Measurements from ENCODE around the gene PTPRN2. TPM values are rescaled to one million over a fixed set of nuclear protein-coding genes. Genes with fewer than 3 reads are reported as not detected.

Gene PTPRN2
- total and polyA plus RNA-seq, 2 donors (not counting 3 experiments of a cell fraction or from before 2014, with no cell fraction given), result 0.62 to 0.88 TPM

- ChIA-PET CTCF (no interaction called here), POLR2A (no interaction called here)
- Histone ChIP-seq H3K27ac (ENCODE audit: insufficient read depth, low read depth, low read length) (no peak overlapping the region), H2AFZ (ENCODE audit: low read depth, low read length) (no peak overlapping the region), H3K4me2 (ENCODE audit: insufficient read depth, low read length) (no peak overlapping the region), H3K9me3 (replicated peaks; ENCODE audit: control insufficient read depth, insufficient read depth, low read length) (peaks cover 1% of the 10 kb centered on the region), H3K27me3 (ENCODE audit: control insufficient read depth in 2 of 2, insufficient read depth in 2 of 2, low read length in 2 of 2) (no peaks in the 10 kb centered on the region), H3K9ac (replicated peaks; ENCODE audit: extremely low read depth, insufficient read depth, low read length) (no peak overlapping the region), H4K20me1 (replicated peaks; ENCODE audit: control insufficient read depth, extremely low read depth, insufficient read depth, low read length) (no peaks in the 10 kb centered on the region), H3K4me1 (ENCODE audit: control insufficient read depth, extremely low read depth, insufficient read depth, low read length) (no peaks in the 10 kb centered on the region), H3K79me2 (ENCODE audit: control insufficient read depth, insufficient read depth, low read length) (no peaks in the 10 kb centered on the region), H3K36me3 (ENCODE audit: control insufficient read depth in 2 of 2, extremely low read depth in 1 of 2, insufficient read depth in 2 of 2, low read length in 2 of 2) (no peaks in the 10 kb centered on the region), H3K4me3 (replicated peaks in 1 of 3; ENCODE audit: insufficient read depth in 1 of 3, low read depth in 1 of 3, low read length in 3 of 3) (no peak overlapping the region), H3K9me1 (replicated peaks; ENCODE audit: control insufficient read depth, extremely low read depth, insufficient read depth, low read length) (no peaks in the 10 kb centered on the region)
- FAIRE-seq (no peak), DNase-seq (ENCODE audit: low read depth, low spot score) (no peak)
- intact Hi-C loops (cut with micrococcal nuclease) (no loop called here), dilution Hi-C loops (cut with MboI; ENCODE audit: extremely low pct_ligation_motif_present, low sequenced_read_pairs) (no loop called here)
- BruUV-seq (replicated peaks), result no TSS peak
- no peak for TF ChIP-seq JUN (IDR thresholded peaks at IDR 0.05; ENCODE audit: borderline replicate concordance, insufficient read depth, insufficient read length, low read depth)
- TF ChIP-seq, protein P1, sequence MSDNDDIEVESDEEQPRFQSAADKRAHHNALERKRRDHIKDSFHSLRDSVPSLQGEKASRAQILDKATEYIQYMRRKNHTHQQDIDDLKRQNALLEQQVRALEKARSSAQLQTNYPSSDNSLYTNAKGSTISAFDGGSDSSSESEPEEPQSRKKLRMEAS (IDR thresholded peaks at IDR 0.05; ENCODE audit: insufficient read depth, insufficient read length), result no peak
- TF ChIP-seq EZH2 (IDR thresholded peaks at IDR 0.05; ENCODE audit: borderline replicate concordance, low read depth, low read length, severe bottlenecking), result no peak
- no peak for TF ChIP-seq FOS (IDR thresholded peaks at IDR 0.05; ENCODE audit: borderline replicate concordance, insufficient read depth, low read length)
- TF ChIP-seq CTCF (IDR thresholded peaks at IDR 0.05; ENCODE audit: extremely low read depth in 1 of 2, insufficient read depth in 1 of 2, low read depth in 1 of 2, low read length in 2 of 2), result no peak
- TF ChIP-seq POLR2AphosphoS5 (IDR thresholded peaks at IDR 0.05; ENCODE audit: insufficient read depth, low read depth, low read length), result no peak
- no peak for TF ChIP-seq POLR2A (IDR thresholded peaks at IDR 0.05; ENCODE audit: low read depth, low read length)
- TF ChIP-seq MYC (IDR thresholded peaks at IDR 0.05; ENCODE audit: low read depth, low read length), result no peak
- TF ChIP-seq GATA2 (IDR thresholded peaks at IDR 0.05; ENCODE audit: insufficient read depth, insufficient read length, low read depth, low read length), result no peak
These were observed 670.5 kb downstream of the PTPRN2 start for GRCh38 chr7:157916946-157917640.

Data from endothelial cell of umbilical vein (primary cell).